ENCODE results near the gene PIGH.
"Not testable (repeated sequence)": the region's sequence is repeated elsewhere in the genome, so short reads cannot be mapped to it uniquely, and the experiment has no call there.

The PIGH gene

GRCh38 chr14:67602076-67602475 lies 2.0 kb upstream of the PIGH start:
- H3K9me3 ChIP-seq (ENCODE audit: control insufficient read depth, low read length): no peaks in the 10 kb centered on the region
- H3K4me3 ChIP-seq (ENCODE audit: low read length): no peak overlapping the region
- H3K27me3 ChIP-seq (ENCODE audit: control insufficient read depth, insufficient read depth, low read length): no peaks in the 10 kb centered on the region
- no peak overlapping the region for H3K9ac ChIP-seq (ENCODE audit: low read length)
- H3K36me3 ChIP-seq (ENCODE audit: control insufficient read depth, insufficient read depth, low read length): no peaks in the 10 kb centered on the region
- peaks cover 9% of the 10 kb centered on the region for H3K4me1 ChIP-seq (ENCODE audit: control insufficient read depth, insufficient read depth, low read length)

GRCh38 chr14:67600562-67600974 lies 500 bp upstream of the PIGH start:
- not testable (repeated sequence) for H3K9me3 ChIP-seq (ENCODE audit: control insufficient read depth, low read length); H3K36me3 ChIP-seq (ENCODE audit: control insufficient read depth, insufficient read depth, low read length); H3K4me1 ChIP-seq (ENCODE audit: control insufficient read depth, insufficient read depth, low read length); H3K27me3 ChIP-seq (ENCODE audit: control insufficient read depth, insufficient read depth, low read length)
- H3K9ac ChIP-seq (ENCODE audit: low read length): peak overlapping the region; percentile 81
- H3K4me3 ChIP-seq (ENCODE audit: low read length): peak overlapping the region; percentile 75

GRCh38 chr14:67595392-67595791 lies 4.7 kb downstream of the PIGH start:
- Histone ChIP-seq H3K9ac (ENCODE audit: low read length) (no peak overlapping the region), H3K9me3 (ENCODE audit: control insufficient read depth, low read length) (no peaks in the 10 kb centered on the region), H3K27me3 (ENCODE audit: control insufficient read depth, insufficient read depth, low read length) (no peaks in the 10 kb centered on the region), H3K4me1 (ENCODE audit: control insufficient read depth, insufficient read depth, low read length) (peaks cover 6% of the 10 kb centered on the region), H3K4me3 (ENCODE audit: low read length) (no peak overlapping the region), H3K36me3 (ENCODE audit: control insufficient read depth, insufficient read depth, low read length) (no peaks in the 10 kb centered on the region)

GRCh38 chr14:67593650-67594049 lies 6.4 kb downstream of the PIGH start:
- not testable (repeated sequence) for H3K9ac ChIP-seq (ENCODE audit: low read length); H3K4me3 ChIP-seq (ENCODE audit: low read length); H3K4me1 ChIP-seq (ENCODE audit: control insufficient read depth, insufficient read depth, low read length); H3K36me3 ChIP-seq (ENCODE audit: control insufficient read depth, insufficient read depth, low read length); H3K9me3 ChIP-seq (ENCODE audit: control insufficient read depth, low read length); H3K27me3 ChIP-seq (ENCODE audit: control insufficient read depth, insufficient read depth, low read length)

- Histone ChIP-seq H3K36me3 (ENCODE audit: control insufficient read depth, insufficient read depth, low read length) (no peaks in the 10 kb centered on the region), H3K9me3 (ENCODE audit: control insufficient read depth, low read length) (no peaks in the 10 kb centered on the region), H3K9ac (ENCODE audit: low read length) (no peak overlapping the region), H3K27me3 (ENCODE audit: control insufficient read depth, insufficient read depth, low read length) (no peaks in the 10 kb centered on the region), H3K4me1 (ENCODE audit: control insufficient read depth, insufficient read depth, low read length) (no peaks in the 10 kb centered on the region), H3K4me3 (ENCODE audit: low read length) (no peak overlapping the region)
Measured at GRCh38 chr14:67589204-67589770, 10.8 kb downstream of the PIGH start.

GRCh38 chr14:67586369-67586768 lies 13.7 kb downstream of the PIGH start:
- Histone ChIP-seq H3K9me3 (ENCODE audit: control insufficient read depth, low read length) (no peaks in the 10 kb centered on the region), H3K4me1 (ENCODE audit: control insufficient read depth, insufficient read depth, low read length) (no peaks in the 10 kb centered on the region), H3K9ac (ENCODE audit: low read length) (no peak overlapping the region), H3K36me3 (ENCODE audit: control insufficient read depth, insufficient read depth, low read length) (no peaks in the 10 kb centered on the region), H3K4me3 (ENCODE audit: low read length) (no peak overlapping the region), H3K27me3 (ENCODE audit: control insufficient read depth, insufficient read depth, low read length) (no peaks in the 10 kb centered on the region)

GRCh38 chr14:67584978-67585377 lies 15.1 kb downstream of the PIGH start:
- H3K4me1 ChIP-seq (ENCODE audit: control insufficient read depth, insufficient read depth, low read length): no peaks in the 10 kb centered on the region
- H3K9me3 ChIP-seq (ENCODE audit: control insufficient read depth, low read length): no peaks in the 10 kb centered on the region
- H3K4me3 ChIP-seq (ENCODE audit: low read length): no peak overlapping the region
- no peak overlapping the region for H3K9ac ChIP-seq (ENCODE audit: low read length)
- H3K36me3 ChIP-seq (ENCODE audit: control insufficient read depth, insufficient read depth, low read length): no peaks in the 10 kb centered on the region
- H3K27me3 ChIP-seq (ENCODE audit: control insufficient read depth, insufficient read depth, low read length): no peaks in the 10 kb centered on the region

- H3K4me1 ChIP-seq (ENCODE audit: control insufficient read depth, insufficient read depth, low read length): no peaks in the 10 kb centered on the region
Measured at GRCh38 chr14:67583711-67584644, 16.1 kb downstream of the PIGH start.

GRCh38 chr14:67582061-67582460 lies 18.0 kb downstream of the PIGH start:
- H3K27me3 ChIP-seq (ENCODE audit: control insufficient read depth, insufficient read depth, low read length): no peaks in the 10 kb centered on the region
- no peak overlapping the region for H3K9ac ChIP-seq (ENCODE audit: low read length)
- H3K36me3 ChIP-seq (ENCODE audit: control insufficient read depth, insufficient read depth, low read length): no peaks in the 10 kb centered on the region
- H3K9me3 ChIP-seq (ENCODE audit: control insufficient read depth, low read length): no peaks in the 10 kb centered on the region
- H3K4me3 ChIP-seq (ENCODE audit: low read length): no peak overlapping the region
- H3K4me1 ChIP-seq (ENCODE audit: control insufficient read depth, insufficient read depth, low read length): no peaks in the 10 kb centered on the region

More at GRCh38 chr14:67583711-67584644, 16.1 kb downstream of the PIGH start:
- Histone ChIP-seq H3K27me3 (ENCODE audit: control insufficient read depth, insufficient read depth, low read length) (no peaks in the 10 kb centered on the region), H3K36me3 (ENCODE audit: control insufficient read depth, insufficient read depth, low read length) (no peaks in the 10 kb centered on the region), H3K4me3 (ENCODE audit: low read length) (no peak overlapping the region), H3K9me3 (ENCODE audit: control insufficient read depth, low read length) (no peaks in the 10 kb centered on the region), H3K9ac (ENCODE audit: low read length) (no peak overlapping the region)

GRCh38 chr14:67581643-67582042 lies 18.4 kb downstream of the PIGH start:
- no peaks in the 10 kb centered on the region for H3K4me1 ChIP-seq (ENCODE audit: control insufficient read depth, insufficient read depth, low read length)
- H3K9ac ChIP-seq (ENCODE audit: low read length): no peak overlapping the region
- H3K27me3 ChIP-seq (ENCODE audit: control insufficient read depth, insufficient read depth, low read length): no peaks in the 10 kb centered on the region
- H3K4me3 ChIP-seq (ENCODE audit: low read length): no peak overlapping the region
- no peaks in the 10 kb centered on the region for H3K9me3 ChIP-seq (ENCODE audit: control insufficient read depth, low read length)
- no peaks in the 10 kb centered on the region for H3K36me3 ChIP-seq (ENCODE audit: control insufficient read depth, insufficient read depth, low read length)

- no peak overlapping the region for H3K9ac ChIP-seq (ENCODE audit: low read length)
- no peak overlapping the region for H3K4me3 ChIP-seq (ENCODE audit: low read length)
- no peaks in the 10 kb centered on the region for H3K36me3 ChIP-seq (ENCODE audit: control insufficient read depth, insufficient read depth, low read length)
- H3K27me3 ChIP-seq (ENCODE audit: control insufficient read depth, insufficient read depth, low read length): no peaks in the 10 kb centered on the region
- H3K4me1 ChIP-seq (ENCODE audit: control insufficient read depth, insufficient read depth, low read length): no peaks in the 10 kb centered on the region
- H3K9me3 ChIP-seq (ENCODE audit: control insufficient read depth, low read length): no peaks in the 10 kb centered on the region
Measured at GRCh38 chr14:67580336-67581171, 19.5 kb downstream of the PIGH start.

- peaks cover 4% of the 10 kb centered on the region for H3K36me3 ChIP-seq (ENCODE audit: control insufficient read depth, insufficient read depth, low read length)
- no peaks in the 10 kb centered on the region for H3K4me1 ChIP-seq (ENCODE audit: control insufficient read depth, insufficient read depth, low read length)
- no peaks in the 10 kb centered on the region for H3K27me3 ChIP-seq (ENCODE audit: control insufficient read depth, insufficient read depth, low read length)
- no peak overlapping the region for H3K9ac ChIP-seq (ENCODE audit: low read length)
- no peak overlapping the region for H3K4me3 ChIP-seq (ENCODE audit: low read length)
- H3K9me3 ChIP-seq (ENCODE audit: control insufficient read depth, low read length): no peaks in the 10 kb centered on the region
Measured at GRCh38 chr14:67579636-67580035, 20.4 kb downstream of the PIGH start.
